Upper lobe of left lung (tissue), 4 donors: ENCODE results near the gene PRDX1.

Source experiments
- CTCF ChIP-seq, 6 experiments: fragments of 450-650 bp in 4 of 6; fragments of 200-600 bp in 2 of 6; sonication (generic) in 2 of 6; IDR thresholded peaks; one replicate each; pipeline ENCODE4 v1.5.1; 2016 to 2019; ENCODE audit warnings: antibody characterized with exemption in 6 of 6
- EP300 ChIP-seq, 4 donors: sonication (generic); formaldehyde crosslinking; IDR thresholded peaks; one replicate each; pipeline ENCODE4 v1.5.1; 2017; ENCODE audit warnings: antibody characterized with exemption in 4 of 4, control low read depth in 2 of 4
- POLR2A ChIP-seq, 4 donors: fragments of 450-650 bp; IDR thresholded peaks; one replicate each; pipeline ENCODE4 v1.5.1; 2016 to 2017; ENCODE audit warnings: antibody characterized with exemption in 4 of 4, mild to moderate bottlenecking in 2 of 4

- TF ChIP-seq POLR2A (IDR thresholded peaks at IDR 0.05) = no peak
- no peak for TF ChIP-seq CTCF (IDR thresholded peaks at IDR 0.05)
- no peak for TF ChIP-seq EP300 (IDR thresholded peaks at IDR 0.05)
Measured at GRCh38 chr1:45569571-45569961, 47.9 kb upstream of the PRDX1 start.
